Activated CD4-positive, alpha-beta T cell treated with anti-CD3 and anti-CD28 coated beads, Interleukin-2, amount 50 U/mL, for 48 hours (primary cell): ENCODE data around the gene GUCY1A2.

Experiments used
- DNase-seq, 2 experiments: peaks; one replicate each; pipeline ENCODE4 v3.0.0-alpha.2; 2020

Gene GUCY1A2

GRCh38 chr11:106998116-106998915 lies 20.0 kb downstream of the GUCY1A2 start:
- DNase-seq = no peak

- DNase-seq = no peak
Observed at GRCh38 chr11:106997227-106997626, 21.0 kb downstream of the GUCY1A2 start.

- no peak for DNase-seq
Observed at GRCh38 chr11:106996691-106997090, 21.6 kb downstream of the GUCY1A2 start.

GRCh38 chr11:106990331-106990730 lies 27.9 kb downstream of the GUCY1A2 start:
- DNase-seq = no peak

GRCh38 chr11:106989078-106989455 lies 29.2 kb downstream of the GUCY1A2 start:
- DNase-seq = no peak

- no peak for DNase-seq
Observed at GRCh38 chr11:106988151-106989077, 29.9 kb downstream of the GUCY1A2 start.

GRCh38 chr11:106986673-106987072 lies 31.6 kb downstream of the GUCY1A2 start:
- no peak for DNase-seq

GRCh38 chr11:106986261-106986660 lies 32.0 kb downstream of the GUCY1A2 start:
- DNase-seq = no peak

- DNase-seq = no peak
Observed at GRCh38 chr11:106983991-106984390, 34.3 kb downstream of the GUCY1A2 start.

- DNase-seq = no peak
Observed at GRCh38 chr11:106983261-106983660, 35.0 kb downstream of the GUCY1A2 start.

- DNase-seq = no peak
Observed at GRCh38 chr11:106974831-106975230, 43.4 kb downstream of the GUCY1A2 start.

GRCh38 chr11:106971864-106972263 lies 46.4 kb downstream of the GUCY1A2 start:
- no peak for DNase-seq

GRCh38 chr11:106969644-106970355 lies 48.5 kb downstream of the GUCY1A2 start:
- DNase-seq = no peak

GRCh38 chr11:106962995-106963394 lies 55.3 kb downstream of the GUCY1A2 start:
- DNase-seq = no peak

GRCh38 chr11:106961518-106961917 lies 56.8 kb downstream of the GUCY1A2 start:
- no peak for DNase-seq

- DNase-seq = no peak
Observed at GRCh38 chr11:106961048-106961447, 57.2 kb downstream of the GUCY1A2 start.

- no peak for DNase-seq
Observed at GRCh38 chr11:106959800-106960199, 58.5 kb downstream of the GUCY1A2 start.

GRCh38 chr11:106959386-106959785 lies 58.9 kb downstream of the GUCY1A2 start:
- no peak for DNase-seq

GRCh38 chr11:106958517-106959248 lies 59.6 kb downstream of the GUCY1A2 start:
- DNase-seq = no peak

- DNase-seq = no peak
Observed at GRCh38 chr11:106957030-106957482, 61.2 kb downstream of the GUCY1A2 start.

- DNase-seq = no peak
Observed at GRCh38 chr11:106950067-106950491, 68.2 kb downstream of the GUCY1A2 start.

- no peak for DNase-seq
Observed at GRCh38 chr11:106943089-106943488, 75.2 kb downstream of the GUCY1A2 start.
